ENCODE results near the gene PGAM5.

PGAM5 gene

GRCh38 chr12:132719141-132719953, 8.7 kb downstream of the PGAM5 start:
- no peak for DNase-seq (ENCODE audit: low read depth in 1 of 2, low spot score in 1 of 2)

DNA sequence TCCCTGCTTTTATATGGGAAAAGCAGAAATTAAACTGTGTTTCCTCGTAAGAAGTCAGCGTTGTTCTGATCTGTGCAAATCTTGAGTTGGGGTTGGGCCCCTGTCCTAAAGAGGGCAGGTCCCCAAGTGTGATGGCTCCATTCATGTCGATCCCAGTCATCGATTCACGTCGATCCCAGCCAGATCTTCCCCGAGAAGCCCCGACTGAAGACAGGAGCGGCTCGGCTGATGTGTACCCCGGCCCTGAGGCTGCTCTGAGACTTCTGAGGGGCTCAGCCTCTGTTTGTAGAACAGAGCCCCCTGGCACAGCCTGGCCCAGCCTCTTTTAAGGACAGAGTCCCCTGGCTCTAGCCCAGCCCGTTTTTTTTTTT, 9.3 kb downstream of the PGAM5 start:
- no peak for DNase-seq (ENCODE audit: low read depth in 1 of 2, low spot score in 1 of 2)

- no peak for DNase-seq (ENCODE audit: low read depth in 1 of 2, low spot score in 1 of 2)
These were observed 10.1 kb downstream of the PGAM5 start for GRCh38 chr12:132720606-132721345.

DNA sequence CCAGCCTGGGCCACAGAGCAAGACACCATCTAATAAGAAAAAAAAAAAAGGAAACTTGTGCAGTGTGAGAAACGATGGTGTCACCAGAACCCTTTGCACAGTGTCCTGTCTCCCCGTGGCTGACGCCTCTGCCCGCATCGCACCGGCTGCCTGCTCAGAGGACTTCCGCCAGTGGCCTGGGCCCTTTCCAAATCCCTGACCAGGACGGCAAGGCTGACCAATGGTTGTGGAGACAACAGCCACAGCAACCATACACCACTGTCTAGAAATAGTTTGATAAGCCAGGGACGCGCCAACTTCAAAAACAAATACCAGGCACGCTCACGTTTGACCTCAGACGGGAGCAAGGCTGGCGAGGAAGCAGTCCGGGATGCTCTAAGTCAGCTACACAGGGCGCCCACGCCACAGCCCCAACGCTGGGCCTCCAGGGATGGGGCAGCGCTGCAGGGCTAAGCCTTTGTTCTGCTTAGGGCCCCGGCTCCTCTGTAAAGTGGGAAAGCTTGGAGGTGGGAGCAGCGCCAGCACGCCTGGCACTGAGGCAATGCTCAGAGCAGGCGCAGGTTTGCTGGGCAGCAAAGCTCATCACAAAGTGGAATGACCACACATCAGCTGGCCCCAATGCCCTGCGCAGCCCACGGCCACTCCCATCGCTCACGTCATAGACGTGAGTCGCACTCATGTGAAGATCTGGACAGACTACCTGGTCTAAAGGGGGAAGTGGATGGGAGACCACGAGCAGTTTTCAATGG, 12.5 kb downstream of the PGAM5 start:
- DNase-seq (ENCODE audit: low read depth in 1 of 2, low spot score in 1 of 2): no peak

DNA sequence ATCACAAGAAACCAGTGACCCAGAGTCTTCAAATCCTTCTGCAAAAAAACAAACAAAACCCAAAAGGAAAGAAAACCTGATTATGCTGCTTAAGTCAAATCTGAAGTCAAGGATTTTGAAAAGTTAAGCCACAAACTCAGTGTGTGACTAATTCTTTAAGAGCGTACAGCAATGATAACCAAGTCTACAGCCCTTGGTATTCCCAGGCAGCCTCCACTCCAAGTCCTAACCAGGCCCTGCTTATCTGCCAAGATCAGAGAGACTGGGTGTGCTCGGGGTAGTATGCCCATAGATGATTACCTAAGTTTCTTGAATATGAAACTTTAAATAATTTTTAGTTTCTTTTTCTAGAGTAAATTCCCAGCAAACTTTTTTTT, 13.1 kb downstream of the PGAM5 start:
- no peak for DNase-seq (ENCODE audit: low read depth in 1 of 2, low spot score in 1 of 2)

DNA sequence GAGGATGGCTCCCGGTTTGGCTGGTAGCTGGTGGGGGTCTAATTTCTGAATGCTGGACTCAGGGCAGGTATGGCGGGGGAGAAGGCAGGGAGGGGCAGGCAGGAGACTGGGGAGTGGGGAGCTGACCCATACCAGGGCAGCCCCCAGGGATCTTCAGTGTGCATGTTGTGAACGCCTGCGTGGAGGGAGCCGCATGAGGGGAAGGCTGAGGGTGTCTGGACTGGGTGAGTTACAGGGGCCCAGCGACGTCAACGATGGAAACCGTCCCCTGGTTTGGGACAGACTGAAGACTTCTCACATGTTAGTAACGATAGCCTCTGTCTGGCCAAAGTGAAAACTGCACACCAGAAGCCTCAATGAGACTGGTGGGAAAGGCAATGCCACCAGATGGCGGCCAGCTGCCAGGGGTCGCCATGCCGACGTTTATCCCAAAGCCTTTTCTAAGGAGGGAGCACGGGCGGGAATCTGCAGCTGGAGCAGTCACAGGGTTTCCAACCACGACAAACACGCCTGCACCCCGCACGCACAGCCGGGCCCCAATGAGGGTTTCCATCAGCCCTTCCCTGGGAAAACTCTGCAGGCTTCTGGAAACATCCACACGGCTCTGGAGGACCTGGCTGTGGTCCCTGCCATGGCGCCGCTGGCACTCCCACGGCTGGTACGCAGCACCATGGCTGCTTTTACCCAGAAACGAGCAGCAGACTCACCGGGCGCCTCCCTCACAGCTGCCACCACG, 14.0 kb downstream of the PGAM5 start:
- DNase-seq (ENCODE audit: low read depth in 1 of 2, low spot score in 1 of 2): no peak

DNA sequence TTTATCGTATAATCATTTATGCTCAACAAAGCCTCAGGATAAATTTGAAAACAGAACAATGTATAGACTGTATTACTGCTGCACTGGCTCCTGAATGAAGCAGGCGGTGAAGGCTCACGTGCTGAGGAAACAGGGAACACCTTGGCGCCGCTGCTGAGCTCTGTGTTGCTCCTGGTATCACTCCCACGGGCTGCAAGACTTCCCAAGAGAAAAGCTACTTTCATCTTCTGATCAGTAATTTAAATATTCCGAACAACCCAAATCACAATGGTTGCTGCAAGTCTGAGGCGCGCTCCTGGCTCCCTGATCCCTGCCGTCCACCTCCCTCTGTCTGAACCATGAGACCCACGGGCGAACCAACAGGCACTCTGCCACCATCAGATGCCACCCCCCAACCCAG, 15.7 kb downstream of the PGAM5 start:
- no peak for DNase-seq (ENCODE audit: low read depth in 1 of 2, low spot score in 1 of 2)

DNA sequence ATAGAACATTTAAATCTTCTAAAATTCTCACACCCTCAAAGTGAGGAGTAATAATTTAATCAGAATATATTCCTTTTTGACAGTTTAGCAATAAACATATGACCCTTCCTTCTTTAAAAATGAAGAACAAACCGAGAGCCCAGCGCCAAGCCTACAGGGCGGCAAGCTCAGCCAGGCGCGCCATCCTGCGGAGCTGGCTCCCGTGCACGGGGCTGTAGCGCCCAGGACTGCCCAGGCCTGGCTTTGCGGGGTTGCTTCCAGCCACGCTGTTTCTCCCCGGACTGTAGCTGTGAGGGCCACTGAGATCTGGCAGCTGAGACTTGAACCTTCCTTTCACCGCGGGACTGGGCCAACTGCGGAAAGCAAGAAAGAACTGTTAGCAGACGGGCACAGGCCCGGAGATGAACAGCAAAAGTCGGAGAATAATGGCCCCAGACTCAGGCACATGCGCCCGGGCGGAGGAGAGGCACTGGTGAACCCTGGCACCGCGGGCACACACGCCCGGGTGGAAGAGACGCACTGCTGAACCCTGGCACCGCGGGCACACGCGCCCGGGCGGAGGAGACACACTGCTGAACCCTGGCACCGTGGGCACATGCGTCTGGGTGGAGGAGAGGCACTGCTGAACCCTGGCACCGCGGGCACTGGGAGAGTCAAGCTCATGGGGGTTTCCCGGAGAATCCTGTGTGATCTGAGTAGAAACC, 16.6 kb downstream of the PGAM5 start:
- no peak for DNase-seq (ENCODE audit: low read depth in 1 of 2, low spot score in 1 of 2)

- DNase-seq (ENCODE audit: low read depth in 1 of 2, low spot score in 1 of 2): no peak
These were observed 17.9 kb downstream of the PGAM5 start for GRCh38 chr12:132728502-132728901.

DNA sequence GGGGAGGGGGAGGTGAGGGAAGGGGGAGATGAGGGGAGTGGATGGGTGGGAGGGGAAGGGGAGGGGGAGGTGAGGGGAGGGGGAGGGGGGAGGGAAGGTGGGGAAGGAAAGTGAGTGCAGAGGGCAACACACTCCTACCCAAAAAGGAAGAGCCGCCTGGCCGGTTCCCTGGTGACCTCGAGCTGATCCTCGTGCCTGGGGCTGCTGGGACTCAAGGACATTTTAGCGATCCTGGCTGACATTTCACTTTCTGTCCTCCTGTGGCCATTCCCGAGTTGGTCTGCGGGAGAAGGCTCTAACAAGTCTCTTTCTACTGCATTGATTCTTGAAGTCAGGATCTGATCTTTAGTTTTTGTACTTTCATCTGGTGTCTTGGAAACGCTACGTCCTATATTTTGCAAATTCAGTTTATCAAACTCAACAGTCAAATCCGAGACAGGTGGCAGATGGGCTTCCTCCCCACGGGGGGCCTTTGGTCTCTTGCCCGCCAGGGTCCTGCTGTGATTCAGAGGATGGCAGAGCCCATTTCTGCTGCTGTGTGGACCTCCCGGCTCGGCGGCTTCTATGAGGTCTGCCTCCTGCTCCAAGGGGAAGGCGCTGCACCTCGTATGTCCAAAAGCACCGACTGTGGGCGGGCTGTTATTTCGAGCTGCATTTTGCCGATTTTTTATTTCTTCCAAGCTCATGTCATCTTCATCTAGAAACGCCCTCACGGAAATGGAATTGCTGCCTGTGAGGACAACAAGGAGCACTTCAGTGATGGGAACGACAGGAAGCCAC, 19.1 kb downstream of the PGAM5 start:
- DNase-seq (ENCODE audit: low read depth in 1 of 2, low spot score in 1 of 2): no peak

DNA sequence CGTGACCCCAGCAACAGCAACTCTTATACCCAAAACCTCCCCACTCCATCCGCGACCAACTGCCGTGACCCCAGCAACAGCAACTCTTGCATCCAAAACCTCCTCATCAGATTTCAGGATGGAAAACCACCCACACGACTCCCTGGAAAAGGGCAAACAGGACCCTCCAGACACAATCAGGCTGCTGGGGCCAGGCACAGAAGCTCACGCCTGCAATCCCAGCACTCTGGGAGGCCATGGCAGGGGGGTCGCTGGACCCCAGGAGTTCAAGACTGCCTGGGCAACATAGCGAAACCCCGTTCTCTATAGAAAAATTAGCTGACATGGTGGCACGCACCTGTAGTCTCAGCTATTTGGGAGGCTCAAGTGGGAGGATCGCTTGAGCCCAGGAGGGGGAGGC, 19.7 kb downstream of the PGAM5 start:
- no peak for DNase-seq (ENCODE audit: low read depth in 1 of 2, low spot score in 1 of 2)

GRCh38 chr12:132731574-132731973, 20.9 kb downstream of the PGAM5 start:
- no peak for DNase-seq (ENCODE audit: low read depth in 1 of 2, low spot score in 1 of 2)

- DNase-seq (ENCODE audit: low read depth in 1 of 2, low spot score in 1 of 2): no peak
These were observed 23.6 kb downstream of the PGAM5 start for GRCh38 chr12:132734206-132734605.

DNA sequence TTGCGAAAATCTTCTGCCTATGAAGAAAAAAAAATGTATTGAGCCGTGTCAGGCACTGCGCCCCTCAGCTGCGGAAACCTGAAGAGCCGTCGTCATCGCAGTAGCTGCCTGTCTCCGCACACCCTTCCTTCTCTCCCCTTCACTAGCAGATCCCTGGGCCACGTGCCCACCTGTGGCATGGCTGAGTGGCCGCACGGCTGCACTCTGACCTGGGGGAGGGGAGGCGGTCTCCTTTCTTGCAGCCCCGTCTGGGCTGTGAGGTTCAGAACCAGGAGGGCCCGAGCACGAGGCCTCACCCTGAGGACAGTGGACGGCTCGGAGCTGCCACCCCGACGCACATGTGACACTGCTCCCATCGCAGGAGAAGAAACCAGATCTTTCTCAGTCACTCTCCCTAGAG, 24.9 kb downstream of the PGAM5 start:
- DNase-seq (ENCODE audit: low read depth in 1 of 2, low spot score in 1 of 2): no peak

DNA sequence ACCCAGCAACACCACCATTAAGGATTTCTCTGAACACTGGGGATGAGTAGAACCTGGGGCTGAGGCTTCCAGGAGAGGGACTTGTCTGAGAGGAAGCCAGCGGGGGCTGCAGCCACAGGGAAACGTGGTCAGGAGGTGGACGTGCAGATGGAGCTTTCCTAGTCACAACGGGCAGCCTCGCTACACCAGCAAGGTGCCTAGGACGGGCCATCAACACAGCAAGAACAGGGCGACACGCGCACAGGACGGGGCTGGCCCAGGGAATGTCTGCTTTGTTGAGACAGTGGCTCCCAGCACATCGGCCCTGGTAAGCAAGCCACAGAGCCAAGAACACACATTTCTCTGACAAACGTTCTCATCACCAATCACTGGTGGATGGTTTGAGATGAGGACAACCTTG, 25.7 kb downstream of the PGAM5 start:
- no peak for DNase-seq (ENCODE audit: low read depth in 1 of 2, low spot score in 1 of 2)

GRCh38 chr12:132736913-132737312, 26.3 kb downstream of the PGAM5 start:
- DNase-seq (ENCODE audit: low read depth in 1 of 2, low spot score in 1 of 2): no peak

DNA sequence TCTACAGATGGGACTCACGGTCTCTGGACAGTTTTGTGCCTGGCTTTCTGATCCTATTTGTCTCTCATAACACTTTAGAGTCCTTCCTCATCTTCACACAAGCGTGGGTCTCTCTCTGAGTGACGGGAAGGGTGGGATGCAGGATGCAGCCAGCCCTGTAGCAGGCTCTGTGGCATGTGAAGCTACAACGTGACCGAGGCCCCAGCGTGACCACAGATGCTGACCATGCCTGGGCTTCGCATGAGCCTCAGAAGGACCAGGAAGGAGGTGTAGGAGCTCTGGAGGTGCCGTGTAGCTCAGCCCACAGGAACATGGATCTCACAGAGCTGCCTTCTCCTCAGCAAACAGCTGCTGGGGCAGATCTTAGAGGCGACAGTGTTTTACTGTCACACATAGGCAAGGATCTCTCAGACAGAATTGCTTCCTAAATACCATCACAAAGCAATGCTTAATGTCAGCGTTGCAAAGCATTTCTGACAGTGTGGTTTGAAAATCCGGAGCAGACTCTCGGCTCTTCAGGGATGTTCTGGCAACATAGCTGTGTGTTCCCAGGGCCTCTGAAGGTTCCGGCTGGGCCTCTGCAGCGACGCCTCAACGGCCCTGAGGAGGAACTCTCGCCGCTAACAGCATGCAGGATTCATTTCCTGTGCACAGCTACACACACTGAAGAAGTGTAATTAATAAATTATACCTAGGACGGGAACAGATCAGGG, 29.1 kb downstream of the PGAM5 start:
- DNase-seq (ENCODE audit: low read depth in 1 of 2, low spot score in 1 of 2): no peak

DNA sequence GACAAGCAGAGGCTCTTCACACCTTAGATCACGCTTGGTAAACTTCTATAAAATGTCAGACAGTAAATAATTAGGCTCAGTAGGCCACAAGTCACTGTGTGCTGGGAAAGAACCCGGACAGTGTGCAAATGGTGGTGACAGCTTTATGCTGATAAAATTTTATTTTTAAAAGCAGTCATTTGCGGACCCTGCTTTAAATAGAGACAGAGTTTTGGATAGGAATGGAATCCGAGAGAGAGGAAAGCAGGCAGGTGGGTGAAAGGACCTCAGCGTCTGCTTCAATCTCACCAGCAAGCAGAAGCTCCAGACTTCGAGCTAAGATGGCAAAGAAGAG, 29.6 kb downstream of the PGAM5 start:
- no peak for DNase-seq (ENCODE audit: low read depth in 1 of 2, low spot score in 1 of 2)

DNA sequence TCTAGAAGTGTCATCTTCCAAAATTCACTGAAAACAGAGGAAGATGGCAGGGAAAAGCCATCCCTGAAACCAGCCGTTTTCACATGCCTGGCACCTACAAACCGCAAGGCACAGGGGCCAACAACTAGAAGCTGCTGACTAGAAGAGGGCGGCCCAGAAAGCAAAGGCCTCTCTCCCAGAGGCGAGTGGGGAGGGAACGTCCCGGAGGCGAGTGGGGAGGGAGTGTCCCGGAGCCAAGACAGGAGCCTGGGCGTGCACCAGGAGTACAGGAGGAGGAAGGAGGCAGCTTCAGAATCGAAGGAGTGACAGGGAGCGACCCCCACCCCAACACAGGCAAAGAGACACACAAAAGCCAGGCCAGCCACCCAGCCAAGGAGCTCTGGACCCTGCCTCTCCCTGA, 30.0 kb downstream of the PGAM5 start:
- DNase-seq (ENCODE audit: low read depth in 1 of 2, low spot score in 1 of 2): no peak

DNA sequence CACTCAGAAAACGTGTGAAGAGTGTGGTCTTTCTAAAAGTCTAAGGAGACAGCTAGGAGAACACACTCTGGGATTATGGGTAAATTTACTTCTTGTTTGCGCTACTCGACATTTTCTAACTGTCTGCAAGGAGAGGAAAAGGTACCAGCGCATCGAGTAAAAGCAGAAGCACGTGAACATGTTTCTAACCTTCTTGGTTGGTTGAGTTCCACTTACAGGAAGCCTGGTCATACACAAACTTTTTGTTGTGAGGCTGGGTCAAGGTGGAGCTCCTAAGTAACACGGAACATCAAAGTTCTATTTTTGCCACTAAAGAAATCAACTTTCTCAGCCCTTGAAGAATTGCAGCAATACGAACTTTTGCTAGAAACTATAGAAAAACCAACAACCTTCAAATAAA, 31.0 kb downstream of the PGAM5 start:
- DNase-seq (ENCODE audit: low read depth in 1 of 2, low spot score in 1 of 2): no peak

Measured in stimulated activated CD4-positive, alpha-beta T cell treated with anti-CD3 and anti-CD28 coated beads, Interleukin-15, amount 100 ng/mL, for 1 hour (primary cell).